Measurements from ENCODE around the gene PRKAR1B. TPM values are rescaled to one million over a fixed set of nuclear protein-coding genes. Genes with fewer than 3 reads are reported as not detected.

PRKAR1B gene
- total RNA-seq, 1 experiment from 2014 or later, result 14.1 TPM

GRCh38 chr7:559396-559705 lies 167.7 kb downstream of the PRKAR1B start:
- H3K9me2 ChIP-seq (ENCODE audit: insufficient read depth), result no peaks in the 10 kb centered on the region
- POLR2A ChIA-PET, result no interaction called here
- H3K79me2 ChIP-seq (ENCODE audit: insufficient read depth, low read length), result no peaks in the 10 kb centered on the region
- no peak overlapping the region for H3K4me2 ChIP-seq (ENCODE audit: low read length)
- ATAC-seq, result no peak
- H3K27me3 ChIP-seq (ENCODE audit: insufficient read depth, low read length), result no peaks in the 10 kb centered on the region
- RAD21 ChIA-PET (ENCODE audit: low non-redundant PET in 1 of 2, low total read pairs in 2 of 2, uncharacterized antibody in 2 of 2, unreplicated experiment in 2 of 2), result no interaction called here
- DNase-seq (ENCODE audit: low read depth, low spot score), result no peak
- CTCF ChIA-PET, result no interaction called here
- H3K9me3 ChIP-seq (ENCODE audit: control insufficient read depth in 1 of 2, insufficient read depth in 1 of 2, low read depth in 1 of 2, low read length in 2 of 2), result peaks cover 0 to 4% of the 10 kb centered on the region in 2 experiments; a peak in 1 of 4 replicates
- no peak for TF ChIP-seq ZBTB33 (IDR thresholded peaks at IDR 0.05; ENCODE audit: extremely low read depth, insufficient replicate concordance, low read length)
- no peak for TF ChIP-seq SIN3A (IDR thresholded peaks at IDR 0.05; ENCODE audit: low read depth)
- no peak for TF ChIP-seq SP1 (IDR thresholded peaks at IDR 0.05; ENCODE audit: low read depth)
- no peak for TF ChIP-seq TCF7L2 (IDR thresholded peaks at IDR 0.05; ENCODE audit: borderline replicate concordance, extremely low read depth, insufficient read depth, insufficient read length)
- no peak for TF ChIP-seq REST (IDR thresholded peaks at IDR 0.05; ENCODE audit: low read depth)
- TF ChIP-seq ZNF274 (IDR thresholded peaks at IDR 0.05; ENCODE audit: low read depth, low read length), result no peak
- no peak for TF ChIP-seq ZFX (IDR thresholded peaks at IDR 0.05)
- TF ChIP-seq ELF1 (IDR thresholded peaks at IDR 0.05; ENCODE audit: borderline replicate concordance, low read depth), result no peak
- TF ChIP-seq JUND (IDR thresholded peaks at IDR 0.05), result no peak
- no peak overlapping the region for H3K27ac ChIP-seq (ENCODE audit: low read depth, low read length)
- no peaks in the 10 kb centered on the region for H4K20me1 ChIP-seq (ENCODE audit: insufficient read depth)
- H3K36me3 ChIP-seq (ENCODE audit: control insufficient read depth in 1 of 2, insufficient read depth in 2 of 2, low read length in 2 of 2), result no peaks in the 10 kb centered on the region
- BruUV-seq (replicated peaks), result no TSS peak
- H3K4me3 ChIP-seq (replicated peaks in 1 of 2; ENCODE audit: low read depth in 1 of 2, low read length in 2 of 2), result no peak overlapping the region
- H3K4me1 ChIP-seq (ENCODE audit: control insufficient read depth in 1 of 2, insufficient read depth in 2 of 2, low read length in 2 of 2), result no peaks in the 10 kb centered on the region
- no peak overlapping the region for H2AFZ ChIP-seq (ENCODE audit: low read depth, low read length, poor library complexity, severe bottlenecking)
- no peak overlapping the region for H3K9ac ChIP-seq (ENCODE audit: low read length)
- intact Hi-C loops (cut with micrococcal nuclease), result no loop called here

Data from HCT116 (cell line).